Bronchial epithelial cell (primary cell): ENCODE measurements around the gene PTPN12. TPM values are rescaled to one million over a fixed set of nuclear protein-coding genes. Genes with fewer than 3 reads are reported as not detected.
"Not testable (repeated sequence)": the region's sequence is repeated elsewhere in the genome, so short reads cannot be mapped to it uniquely, and the experiment has no call there.

ENCODE experiments used
- DNase-seq: peaks from one replicate; pipeline ENCODE4 v3.0.0-alpha.2; 2010; ENCODE audit warnings: low read depth
- FAIRE-seq: peaks from 2 replicates; lab custom pipeline; 2011; peaks lifted over from hg19 to GRCh38; lab: Jason Lieb, UNC
- H3K27me3 ChIP-seq: 2 replicates; pipeline ENCODE4 v1.5.1; 2011; ENCODE audit warnings: low read length; ENCODE audit not compliant: control insufficient read depth, insufficient read depth
- H3K36me3 ChIP-seq: 2 replicates; pipeline ENCODE4 v1.5.1; 2011; ENCODE audit warnings: low read length; ENCODE audit not compliant: control insufficient read depth, insufficient read depth
- H3K4me3 ChIP-seq: 2 replicates; pipeline ENCODE4 v1.5.1; 2011; ENCODE audit warnings: mild to moderate bottlenecking, low read depth, low read length, control low read depth
- CTCF ChIP-seq: IDR thresholded peaks from 2 replicates; pipeline ENCODE4 v1.5.1; 2011; ENCODE audit warnings: mild to moderate bottlenecking, moderate library complexity, low read length, control low read depth, inconsistent platforms; ENCODE audit not compliant: insufficient read depth, severe bottlenecking
- total RNA-seq: library from RNA; depleted of rRNA; stranded (reverse); fragments of >200 nt; gene quantifications from 2 replicates; pipeline ENCODE4 v1.2.1, GENCODE V29; 2014

The PTPN12 gene
- total RNA-seq, 1 donor from 2014 or later, result 25.0 TPM

DNA sequence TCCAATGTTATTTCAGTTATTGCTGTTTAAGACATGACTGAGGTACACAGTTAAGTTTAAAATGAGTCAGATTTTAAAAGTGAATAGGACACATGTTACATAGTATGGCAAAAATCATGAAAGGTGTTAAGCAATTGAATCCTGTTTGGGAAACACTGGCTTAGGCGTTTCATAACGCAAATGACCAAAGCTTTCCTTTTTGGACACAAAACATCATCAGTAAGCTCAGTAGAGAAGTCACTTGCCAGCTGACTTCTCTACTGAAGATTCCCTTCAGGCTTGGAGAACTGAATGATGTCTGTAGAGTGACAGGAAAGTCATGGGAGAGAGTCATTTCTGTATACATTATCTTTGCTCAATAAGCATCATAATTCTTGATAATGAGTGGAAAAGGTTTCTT lies 94.7 kb downstream of the PTPN12 start:
- FAIRE-seq (no peak), DNase-seq (no peak)
- no peak overlapping the region for H3K4me3 ChIP-seq
- TF ChIP-seq CTCF, result no peak
- H3K36me3 ChIP-seq, result peaks cover 8% of the 10 kb centered on the region
- no peaks in the 10 kb centered on the region for H3K27me3 ChIP-seq

DNA sequence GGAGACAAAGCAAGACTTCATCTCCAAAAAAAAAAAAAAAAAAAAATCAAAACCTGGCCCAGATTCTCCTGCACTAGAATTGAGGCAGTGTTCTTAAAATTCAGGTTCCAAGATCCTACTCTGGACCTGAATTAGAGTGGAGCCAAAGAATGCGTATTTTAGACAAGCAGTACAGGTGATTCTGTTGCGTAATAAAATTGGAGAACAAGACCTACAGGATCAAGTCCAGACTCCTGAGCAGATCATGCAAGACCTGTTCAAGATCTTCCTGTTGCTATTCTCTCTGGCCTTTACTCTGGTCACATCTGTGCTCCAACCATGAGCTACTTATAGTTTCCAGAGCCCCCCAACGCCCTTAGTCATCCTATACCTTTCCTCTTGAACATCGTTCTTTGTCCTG lies 107.7 kb downstream of the PTPN12 start:
- no peak for FAIRE-seq
- DNase-seq, result no peak
- H3K36me3 ChIP-seq, result peaks cover 7% of the 10 kb centered on the region
- TF ChIP-seq CTCF, result no peak
- H3K4me3 ChIP-seq, result no peak overlapping the region
- no peaks in the 10 kb centered on the region for H3K27me3 ChIP-seq

- DNase-seq, result no peak
- FAIRE-seq, result no peak
- H3K36me3 ChIP-seq, result peaks cover 4% of the 10 kb centered on the region
Measured at GRCh38 chr7:77648742-77649338, 111.7 kb downstream of the PTPN12 start.

GRCh38 chr7:77649716-77650349 lies 112.7 kb downstream of the PTPN12 start:
- Histone ChIP-seq H3K4me3 (no peak overlapping the region), H3K27me3 (no peaks in the 10 kb centered on the region), H3K36me3 (peaks cover 2% of the 10 kb centered on the region)
- no peak for FAIRE-seq
- peak; percentile 26 for DNase-seq
- no peak for TF ChIP-seq CTCF

More at GRCh38 chr7:77648742-77649338, 111.7 kb downstream of the PTPN12 start:
- no peak for TF ChIP-seq CTCF
- Histone ChIP-seq H3K4me3 (no peak overlapping the region), H3K27me3 (no peaks in the 10 kb centered on the region)

GRCh38 chr7:77651575-77652162 lies 114.6 kb downstream of the PTPN12 start:
- TF ChIP-seq CTCF, result peak; percentile 49
- no peaks in the 10 kb centered on the region for H3K27me3 ChIP-seq
- FAIRE-seq (no peak), DNase-seq (peak; percentile 32)
- no peak overlapping the region for H3K4me3 ChIP-seq
- H3K36me3 ChIP-seq, result no peaks in the 10 kb centered on the region

DNA sequence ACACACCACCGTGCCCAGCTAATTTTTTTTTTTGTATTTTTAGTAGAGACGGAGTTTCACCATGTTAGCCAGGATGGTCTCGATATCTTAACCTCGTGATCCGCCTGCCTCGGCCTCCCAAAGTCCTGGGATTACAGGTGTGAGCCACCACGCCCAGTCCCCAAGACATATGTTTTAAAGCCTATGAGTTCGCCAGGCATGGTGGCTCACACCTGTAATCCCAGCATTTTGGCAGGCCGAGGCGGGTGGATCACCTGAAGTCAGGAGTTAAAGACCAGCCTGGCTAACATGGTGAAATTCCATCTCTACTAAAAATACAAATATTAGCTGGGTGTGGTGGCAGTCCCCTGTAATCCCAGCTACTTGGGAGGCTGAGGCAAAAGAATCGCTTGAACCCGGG lies 115.7 kb downstream of the PTPN12 start:
- DNase-seq, FAIRE-seq: not testable (repeated sequence)

More for the DNA sequence above, 115.7 kb downstream of the PTPN12 start:
- not testable (repeated sequence) for H3K36me3 ChIP-seq, H3K4me3 ChIP-seq, H3K27me3 ChIP-seq
